SK-N-SH treated with all-trans-retinoic acid at 6 μM for 48 hours (cell line): ENCODE data around the gene PUM1.

Experiments used
- CSDC2 ChIP-seq: fragments of 250-450 bp; sonication (Bioruptor Pico); IDR thresholded peaks from 2 replicates; pipeline ENCODE4 v1.5.0; 2020; ENCODE audit warnings: mild to moderate bottlenecking, moderate library complexity
- SNAI2 ChIP-seq: fragments of 250-450 bp; sonication (Bioruptor Pico); IDR thresholded peaks from 2 replicates; pipeline ENCODE4 v1.5.0; 2020; ENCODE audit warnings: mild to moderate bottlenecking, moderate library complexity
- TCF4 ChIP-seq: fragments of 250-450 bp; sonication (Bioruptor Pico); IDR thresholded peaks from 2 replicates; pipeline ENCODE4 v1.8.0; 2021; ENCODE audit warnings: mild to moderate bottlenecking, moderate library complexity, borderline replicate concordance
- TOX ChIP-seq: fragments of 250-450 bp; sonication (Bioruptor Pico); IDR thresholded peaks from 2 replicates; pipeline ENCODE4 v1.8.0; 2021; ENCODE audit warnings: mild to moderate bottlenecking, moderate library complexity, borderline replicate concordance
- ZFP3 ChIP-seq: fragments of 250-450 bp; sonication (Bioruptor Pico); IDR thresholded peaks from 2 replicates; pipeline ENCODE4 v1.5.0; 2020; ENCODE audit warnings: mild to moderate bottlenecking, moderate library complexity
- ZFP30 ChIP-seq: fragments of 450-650 bp; formaldehyde crosslinking; IDR thresholded peaks from 2 replicates; pipeline ENCODE4 v1.5.0; 2022; ENCODE audit warnings: mild to moderate bottlenecking, moderate library complexity

- TF ChIP-seq TCF4 (CRISPR knock-in tag) (no peak), ZFP30 (CRISPR knock-in tag) (no peak), SNAI2 (CRISPR knock-in tag) (no peak), ZFP3 (CRISPR knock-in tag) (no peak), TOX (no peak), CSDC2 (no peak)
Measured at GRCh38 chr1:30904191-30904961, 161.1 kb downstream of the PUM1 start.
